Measurements from ENCODE around the gene MYRF.
A peak's percentile ranks its signal among the peaks of the same experiment; 100 is the strongest.

MYRF gene

GRCh38 chr11:61800331-61801281, 48.2 kb downstream of the MYRF start:
- DNase-seq = no peak

GRCh38 chr11:61802605-61803004, 50.2 kb downstream of the MYRF start:
- no peak for DNase-seq

- no peak for DNase-seq
These were observed 51.6 kb downstream of the MYRF start for GRCh38 chr11:61803889-61804647.

- no peak for DNase-seq
These were observed 52.7 kb downstream of the MYRF start for GRCh38 chr11:61805146-61805545.

- DNase-seq = no peak
These were observed 54.3 kb downstream of the MYRF start for GRCh38 chr11:61806785-61807184.

GRCh38 chr11:61810671-61811175, 58.3 kb downstream of the MYRF start:
- DNase-seq = no peak

GRCh38 chr11:61811831-61812230, 59.4 kb downstream of the MYRF start:
- DNase-seq = no peak

- no peak for DNase-seq
These were observed 60.4 kb downstream of the MYRF start for GRCh38 chr11:61812736-61813411.

GRCh38 chr11:61814247-61814957, 62.0 kb downstream of the MYRF start:
- DNase-seq = peak; percentile 31

GRCh38 chr11:61814958-61815789, 62.7 kb downstream of the MYRF start:
- DNase-seq = peak; percentile 81

GRCh38 chr11:61815790-61816735, 63.6 kb downstream of the MYRF start:
- DNase-seq = peak; percentile 75

- DNase-seq = peak; percentile 96
These were observed 64.5 kb downstream of the MYRF start, which contains the start of gene FADS1 for GRCh38 chr11:61816736-61817455. TSS of gene FADS1 (minus strand) at chr11:61817003. CDS start at chr11:61816929, 74 bp downstream.

GRCh38 chr11:61817471-61818202, 65.2 kb downstream of the MYRF start:
- DNase-seq = no peak

GRCh38 chr11:61820174-61820573, 67.7 kb downstream of the MYRF start:
- DNase-seq = no peak

- peak; percentile 46 for DNase-seq
These were observed 74.6 kb downstream of the MYRF start for GRCh38 chr11:61826930-61827570.

- peak; percentile 96 for DNase-seq
These were observed 75.3 kb downstream of the MYRF start, which contains the start of gene FADS2 for GRCh38 chr11:61827571-61828378. TSS of gene FADS2 (plus strand) at chr11:61828300. CDS start at chr11:61828391, 91 bp downstream.

- no peak for DNase-seq
These were observed 75.9 kb downstream of the MYRF start for GRCh38 chr11:61828379-61828628.
